HUES48 (cell line): ENCODE data around the gene USP9Y.
"Not testable (repeated sequence)": the region's sequence is repeated elsewhere in the genome, so short reads cannot be mapped to it uniquely, and the experiment has no call there.

Experiments
- H3K27ac ChIP-seq: one replicate; pipeline ENCODE4 v1.7.0; 2013; ENCODE audit warnings: low read depth, low read length, inconsistent platforms
- H3K27me3 ChIP-seq: 2 replicates; pipeline ENCODE4 v1.6.1; 2013; ENCODE audit warnings: mild to moderate bottlenecking, low read length; ENCODE audit not compliant: control insufficient read depth, insufficient read depth
- H3K36me3 ChIP-seq: 2 replicates; pipeline ENCODE4 v1.6.1; 2013; ENCODE audit warnings: low read length; ENCODE audit not compliant: control insufficient read depth, insufficient read depth
- H3K4me1 ChIP-seq: 2 replicates; pipeline ENCODE4 v1.6.1; 2013; ENCODE audit warnings: mild to moderate bottlenecking, low read length; ENCODE audit not compliant: control insufficient read depth, insufficient read depth
- H3K4me3 ChIP-seq: 2 replicates; pipeline ENCODE4 v1.5.1; 2013; ENCODE audit warnings: mild to moderate bottlenecking, low read depth, low read length
- H3K9ac ChIP-seq: 2 replicates; pipeline ENCODE4 v1.6.1; 2013; ENCODE audit warnings: mild to moderate bottlenecking, low read depth, low read length, moderate library complexity
- H3K9me3 ChIP-seq: 2 replicates; pipeline ENCODE4 v1.6.1; 2013; ENCODE audit warnings: low read length; ENCODE audit not compliant: control insufficient read depth, insufficient read depth

USP9Y gene, protein sequence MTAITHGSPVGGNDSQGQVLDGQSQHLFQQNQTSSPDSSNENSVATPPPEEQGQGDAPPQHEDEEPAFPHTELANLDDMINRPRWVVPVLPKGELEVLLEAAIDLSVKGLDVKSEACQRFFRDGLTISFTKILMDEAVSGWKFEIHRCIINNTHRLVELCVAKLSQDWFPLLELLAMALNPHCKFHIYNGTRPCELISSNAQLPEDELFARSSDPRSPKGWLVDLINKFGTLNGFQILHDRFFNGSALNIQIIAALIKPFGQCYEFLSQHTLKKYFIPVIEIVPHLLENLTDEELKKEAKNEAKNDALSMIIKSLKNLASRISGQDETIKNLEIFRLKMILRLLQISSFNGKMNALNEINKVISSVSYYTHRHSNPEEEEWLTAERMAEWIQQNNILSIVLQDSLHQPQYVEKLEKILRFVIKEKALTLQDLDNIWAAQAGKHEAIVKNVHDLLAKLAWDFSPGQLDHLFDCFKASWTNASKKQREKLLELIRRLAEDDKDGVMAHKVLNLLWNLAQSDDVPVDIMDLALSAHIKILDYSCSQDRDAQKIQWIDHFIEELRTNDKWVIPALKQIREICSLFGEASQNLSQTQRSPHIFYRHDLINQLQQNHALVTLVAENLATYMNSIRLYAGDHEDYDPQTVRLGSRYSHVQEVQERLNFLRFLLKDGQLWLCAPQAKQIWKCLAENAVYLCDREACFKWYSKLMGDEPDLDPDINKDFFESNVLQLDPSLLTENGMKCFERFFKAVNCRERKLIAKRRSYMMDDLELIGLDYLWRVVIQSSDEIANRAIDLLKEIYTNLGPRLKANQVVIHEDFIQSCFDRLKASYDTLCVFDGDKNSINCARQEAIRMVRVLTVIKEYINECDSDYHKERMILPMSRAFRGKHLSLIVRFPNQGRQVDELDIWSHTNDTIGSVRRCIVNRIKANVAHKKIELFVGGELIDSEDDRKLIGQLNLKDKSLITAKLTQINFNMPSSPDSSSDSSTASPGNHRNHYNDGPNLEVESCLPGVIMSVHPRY (N-terminal part only)

GRCh38 chrY:12701181-12701695, at the start of gene USP9Y:
USP9Y (plus strand) TSS chrY:12701231; CDS start chrY:12709448, 8,217 bp downstream.
- Histone ChIP-seq H3K9ac (no peak within 1 kb of the TSS), H3K27ac (no peak within 1 kb of the TSS), H3K27me3 (no peaks in the 10 kb centered on the region), H3K36me3 (no peaks in the 10 kb centered on the region), H3K9me3 (no peaks in the 10 kb centered on the region), H3K4me3 (no peak within 1 kb of the TSS), H3K4me1 (no peaks in the 10 kb centered on the region)

DNA sequence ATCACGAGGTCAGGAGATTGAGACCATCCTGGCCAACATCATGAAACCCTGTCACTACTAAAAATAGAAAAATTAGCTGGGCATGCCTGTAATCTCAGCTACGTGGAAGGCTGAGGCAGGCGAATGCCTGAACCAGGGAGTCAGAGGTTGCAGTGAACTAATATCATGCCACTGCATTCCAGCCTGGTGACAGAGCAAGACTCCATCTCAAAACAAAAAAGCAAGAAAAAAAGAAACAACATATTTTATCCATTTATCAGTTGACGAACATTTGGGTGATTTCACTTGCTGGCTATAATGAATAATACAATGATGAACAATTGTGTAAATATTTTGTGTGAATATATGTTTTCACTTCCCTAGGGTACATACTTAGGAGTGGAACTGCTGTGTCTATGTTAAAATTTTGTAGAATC, 49.4 kb upstream of the USP9Y start:
- H3K9me3 ChIP-seq, result no peaks in the 10 kb centered on the region
- H3K27ac ChIP-seq, result no peak overlapping the region
- no peaks in the 10 kb centered on the region for H3K27me3 ChIP-seq
- no peak overlapping the region for H3K4me3 ChIP-seq
- H3K36me3 ChIP-seq, result no peaks in the 10 kb centered on the region
- H3K9ac ChIP-seq, result no peak overlapping the region
- H3K4me1 ChIP-seq, result no peaks in the 10 kb centered on the region

DNA sequence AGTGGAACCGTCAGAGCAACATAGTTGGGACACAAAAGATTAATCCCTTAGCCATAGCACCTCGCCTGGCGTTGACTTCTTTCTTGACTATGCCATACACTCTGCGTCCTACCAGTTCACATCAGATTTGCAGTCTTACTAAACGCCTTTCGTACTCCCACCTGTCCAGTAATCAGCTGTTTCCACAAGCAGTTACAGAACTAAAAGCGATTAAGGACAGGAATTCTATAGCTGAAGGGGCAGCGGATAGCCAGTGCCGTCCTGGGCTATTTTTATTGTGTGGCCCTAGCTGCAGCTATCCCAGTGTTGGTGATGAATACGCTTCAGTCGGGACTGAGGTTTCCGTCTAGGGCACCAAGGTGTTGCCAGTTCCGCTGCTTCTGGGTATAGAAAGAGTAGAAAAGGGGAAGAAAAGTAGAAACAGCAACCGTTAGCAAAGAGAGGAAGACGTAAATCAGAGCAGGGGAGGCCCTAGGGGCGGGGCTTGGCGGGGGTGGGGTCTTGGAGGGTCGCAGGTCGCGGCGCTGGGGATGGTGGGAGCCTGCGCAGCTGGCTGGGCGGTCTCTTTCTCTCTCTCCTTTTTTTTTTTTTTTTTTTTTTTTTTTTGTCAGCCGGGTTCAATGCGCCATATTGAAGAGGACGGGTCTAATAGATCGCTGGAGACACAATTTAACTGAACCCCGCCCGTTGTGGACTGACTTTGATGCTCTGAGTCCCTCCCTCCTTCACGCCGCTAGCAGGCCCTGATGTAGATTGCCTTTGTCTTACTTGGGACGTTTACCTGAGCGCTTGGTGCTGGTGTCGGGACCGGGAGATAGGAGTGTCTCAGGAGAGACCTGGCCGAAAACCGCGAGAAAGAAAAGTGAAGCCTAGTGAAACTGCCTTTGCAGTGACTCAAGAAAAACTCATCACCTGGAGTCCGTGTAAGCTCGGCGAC, 39.0 kb upstream of the USP9Y start:
- H3K36me3 ChIP-seq, result no peaks in the 10 kb centered on the region
- no peaks in the 10 kb centered on the region for H3K27me3 ChIP-seq
- no peak overlapping the region for H3K27ac ChIP-seq
- H3K9me3 ChIP-seq, result no peaks in the 10 kb centered on the region
- H3K4me1 ChIP-seq, result no peaks in the 10 kb centered on the region
- no peak overlapping the region for H3K9ac ChIP-seq
- no peak overlapping the region for H3K4me3 ChIP-seq

- no peaks in the 10 kb centered on the region for H3K9me3 ChIP-seq
- H3K4me3 ChIP-seq, result no peak overlapping the region
- H3K36me3 ChIP-seq, result no peaks in the 10 kb centered on the region
- H3K27me3 ChIP-seq, result no peaks in the 10 kb centered on the region
- no peak overlapping the region for H3K27ac ChIP-seq
- H3K9ac ChIP-seq, result no peak overlapping the region
- H3K4me1 ChIP-seq, result no peaks in the 10 kb centered on the region
These were observed 38.1 kb upstream of the USP9Y start for GRCh38 chrY:12662745-12663591.

DNA sequence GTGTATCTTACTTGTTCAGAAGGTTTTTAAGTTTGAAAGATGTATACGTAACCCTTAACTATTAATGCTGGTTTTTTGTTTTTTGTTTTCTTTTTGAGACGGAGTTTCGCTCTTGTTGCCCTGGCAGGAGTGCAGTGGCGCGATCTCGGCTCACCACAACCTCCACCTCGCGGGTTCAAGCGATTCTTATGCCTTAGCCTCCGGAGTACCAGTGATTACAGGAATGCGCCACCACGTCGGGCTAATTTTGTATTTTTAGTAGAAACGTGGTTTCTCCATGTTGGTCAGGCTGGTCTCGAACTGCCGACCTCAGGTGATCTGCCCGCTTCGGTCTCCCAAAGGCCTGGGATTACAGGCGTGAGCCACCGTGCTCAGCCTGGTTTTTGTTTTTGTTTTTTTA, 37.2 kb upstream of the USP9Y start:
- not testable (repeated sequence) for H3K9me3 ChIP-seq

DNA sequence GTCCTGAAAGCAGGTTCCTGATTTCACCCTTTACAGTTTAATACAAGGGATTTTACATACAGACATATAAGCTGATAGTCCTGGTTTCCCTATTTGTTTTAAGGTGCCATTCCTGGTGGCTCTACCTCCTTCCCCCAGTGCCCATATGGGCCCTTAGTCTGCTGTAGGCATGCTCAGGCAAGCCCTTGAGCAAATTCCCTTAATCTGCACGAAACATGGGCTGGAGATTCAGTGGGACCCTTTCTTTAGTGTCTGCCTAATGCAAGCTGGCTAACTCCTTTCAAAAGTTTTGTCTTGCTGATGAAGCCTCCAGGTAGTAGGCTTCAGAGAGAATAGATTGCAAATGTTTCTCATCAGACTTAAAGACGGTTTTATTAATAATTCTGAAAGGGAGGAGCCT, 22.9 kb upstream of the USP9Y start:
- H3K4me1 ChIP-seq, result no peaks in the 10 kb centered on the region
- H3K9ac ChIP-seq, result no peak overlapping the region
- no peaks in the 10 kb centered on the region for H3K36me3 ChIP-seq
- H3K9me3 ChIP-seq, result no peaks in the 10 kb centered on the region
- no peaks in the 10 kb centered on the region for H3K27me3 ChIP-seq
- H3K27ac ChIP-seq, result no peak overlapping the region
- H3K4me3 ChIP-seq, result no peak overlapping the region

More for the DNA sequence above, 37.2 kb upstream of the USP9Y start:
- not testable (repeated sequence) for H3K4me3 ChIP-seq, H3K27ac ChIP-seq, H3K36me3 ChIP-seq, H3K4me1 ChIP-seq, H3K9ac ChIP-seq, H3K27me3 ChIP-seq

- H3K4me1 ChIP-seq, result no peaks in the 10 kb centered on the region
- no peak overlapping the region for H3K9ac ChIP-seq
- H3K36me3 ChIP-seq, result no peaks in the 10 kb centered on the region
- no peak overlapping the region for H3K27ac ChIP-seq
- no peaks in the 10 kb centered on the region for H3K9me3 ChIP-seq
- H3K4me3 ChIP-seq, result no peak overlapping the region
- no peaks in the 10 kb centered on the region for H3K27me3 ChIP-seq
These were observed 19.5 kb upstream of the USP9Y start for GRCh38 chrY:12681535-12681934.

- Histone ChIP-seq H3K4me3 (no peak overlapping the region), H3K27me3 (no peaks in the 10 kb centered on the region), H3K36me3 (no peaks in the 10 kb centered on the region), H3K4me1 (no peaks in the 10 kb centered on the region), H3K9me3 (no peaks in the 10 kb centered on the region), H3K27ac (no peak overlapping the region), H3K9ac (no peak overlapping the region)
These were observed 12.7 kb upstream of the USP9Y start for GRCh38 chrY:12688337-12688736.

- H3K9me3 ChIP-seq, result no peaks in the 10 kb centered on the region
- no peak overlapping the region for H3K9ac ChIP-seq
- H3K4me1 ChIP-seq, result no peaks in the 10 kb centered on the region
- no peak overlapping the region for H3K27ac ChIP-seq
- H3K4me3 ChIP-seq, result no peak overlapping the region
- H3K36me3 ChIP-seq, result no peaks in the 10 kb centered on the region
- H3K27me3 ChIP-seq, result no peaks in the 10 kb centered on the region
These were observed 944 bp upstream of the USP9Y start for GRCh38 chrY:12700087-12700486.
